HepG2 (cell line): ENCODE measurements around the gene TP53AIP1. TPM values are rescaled to one million over a fixed set of nuclear protein-coding genes. Genes with fewer than 3 reads are reported as not detected.

Experiments used
- ATAC-seq: fragments of 200-7000 bp; cut with Tn5 transposase; 3 replicates; pipeline ENCODE4 v1.9.1; 2020; ENCODE audit warnings: mild to moderate bottlenecking, moderate library complexity
- BruUV-seq: library from RNA; stranded (reverse); fragments of 400-500 nt; replicated peaks from 2 replicates; lab custom pipeline; 2021; lab: Mats Ljungman, UMichigan
- CTCF ChIA-PET: fragments of 300-600 bp; formaldehyde crosslinking; extraction: SDS; loops from one replicate; lab custom pipeline; 2021; ENCODE audit warnings: low total read pairs, inconsistent platforms, low intra/inter-chr PET ratio; lab: Yijun Ruan, JAX
- POLR2A ChIA-PET: fragments of 350-600 bp; sonication (Branson Sonifier 250); formaldehyde crosslinking; loops from one replicate; lab custom pipeline; 2020; ENCODE audit warnings: antibody characterized with exemption, inconsistent platforms; lab: Yijun Ruan, JAX
- DNase-seq: peaks from one replicate; pipeline ENCODE4 v3.0.0-alpha.2; 2015; ENCODE audit warnings: low spot score
- FAIRE-seq: peaks from 3 replicates; lab custom pipeline; 2011; peaks lifted over from hg19 to GRCh38; lab: Jason Lieb, UNC
- H2AFZ ChIP-seq: one replicate; pipeline ENCODE4 v1.6.1; 2011; ENCODE audit warnings: low read length, inconsistent platforms
- H3K27ac ChIP-seq: fragments of 300-600 bp; 3 replicates; pipeline ENCODE4 v1.8.0; 2011; ENCODE audit warnings: mixed run types, mild to moderate bottlenecking, mixed read lengths, low read length, inconsistent platforms; ENCODE audit not compliant: insufficient read depth; ENCODE audit errors: extremely low read length
- H3K27me3 ChIP-seq, 2 experiments: fragments of 200-600 bp in 1 of 2; 2 replicates in 1 of 2; 3 replicates in 1 of 2; pipeline versions ENCODE4 v1.6.0 to v1.8.0; 2011; ENCODE audit warnings: low read length in 2 of 2, mild to moderate bottlenecking in 2 of 2, moderate library complexity in 2 of 2, inconsistent platforms in 1 of 2; ENCODE audit not compliant: insufficient read depth in 2 of 2, control insufficient read depth in 1 of 2
- H3K36me3 ChIP-seq, 2 experiments: fragments of 200-600 bp in 1 of 2; replicated peaks in 1 of 2; 2 replicates in 1 of 2; 3 replicates in 1 of 2; pipeline versions ENCODE4 v1.5.1 to v1.8.0; 2011; ENCODE audit warnings: low read length in 2 of 2, inconsistent platforms in 1 of 2; ENCODE audit not compliant: insufficient read depth in 2 of 2, control insufficient read depth in 1 of 2
- H3K4me1 ChIP-seq: 2 replicates; pipeline ENCODE4 v1.5.1; 2012; ENCODE audit warnings: low read length, inconsistent platforms; ENCODE audit not compliant: insufficient read depth
- H3K4me2 ChIP-seq: 2 replicates; pipeline ENCODE4 v1.6.0; 2011; ENCODE audit warnings: low read depth, low read length, inconsistent platforms
- H3K4me3 ChIP-seq, 3 experiments: fragments of 200-600 bp in 1 of 3; sonication (generic), shearing (Covaris generic) in 1 of 3; replicated peaks in 1 of 3; 2 replicates each; pipeline ENCODE4 v1.5.1; 2011 to 2016; ENCODE audit warnings: low read length in 3 of 3, inconsistent platforms in 2 of 3, low read depth in 2 of 3, mild to moderate bottlenecking in 2 of 3, control low read depth in 1 of 3, mixed read lengths in 1 of 3; ENCODE audit not compliant: insufficient read depth in 1 of 3
- H3K79me2 ChIP-seq: one replicate; pipeline ENCODE4 v1.6.1; 2011; ENCODE audit warnings: low read length, inconsistent platforms; ENCODE audit not compliant: insufficient read depth
- H3K9ac ChIP-seq: 2 replicates; pipeline ENCODE4 v1.6.0; 2011; ENCODE audit warnings: mild to moderate bottlenecking, low read depth, low read length, inconsistent platforms; ENCODE audit not compliant: insufficient read depth
- H3K9me3 ChIP-seq: 2 replicates; pipeline ENCODE4 v1.5.1; 2012; ENCODE audit warnings: mild to moderate bottlenecking, low read length
- H4K20me1 ChIP-seq: 2 replicates; pipeline ENCODE4 v1.6.0; 2011; ENCODE audit warnings: inconsistent platforms, mild to moderate bottlenecking, low read length, moderate library complexity; ENCODE audit not compliant: insufficient read depth
- CERS6 ChIP-seq: sonication (generic); formaldehyde crosslinking; IDR thresholded peaks from 2 replicates; pipeline ENCODE4 v1.5.0; 2020; ENCODE audit warnings: missing genetic modification reagents
- MAX ChIP-seq: IDR thresholded peaks from 2 replicates; pipeline ENCODE4 v1.6.1; 2012; ENCODE audit warnings: inconsistent platforms
- MXD1 ChIP-seq: sonication (generic); formaldehyde crosslinking; IDR thresholded peaks from 2 replicates; pipeline ENCODE4 v1.4.0; 2020; ENCODE audit warnings: mild to moderate bottlenecking, missing genetic modification reagents
- NBN ChIP-seq: fragments of 450-650 bp; conservative IDR thresholded peaks from 2 replicates; pipeline ENCODE4 v1.6.1; 2017
- NCOA5 ChIP-seq: sonication (generic); formaldehyde crosslinking; IDR thresholded peaks from 2 replicates; pipeline ENCODE4 v1.4.0; 2020; ENCODE audit warnings: missing genetic modification reagents
- XRCC5 ChIP-seq: fragments of 200-400 bp; formaldehyde crosslinking; optimal IDR thresholded peaks from 2 replicates; pipeline ENCODE3; 2017; ENCODE audit warnings: mild to moderate bottlenecking, low read length
- ZNF318 ChIP-seq: sonication (generic); formaldehyde crosslinking; IDR thresholded peaks from 2 replicates; pipeline ENCODE4 v1.4.0; 2020; ENCODE audit warnings: mild to moderate bottlenecking, missing genetic modification reagents
- ZNF333 ChIP-seq: sonication (generic); formaldehyde crosslinking; IDR thresholded peaks from 2 replicates; pipeline ENCODE4 v1.4.0; 2020; ENCODE audit warnings: mild to moderate bottlenecking, missing genetic modification reagents, borderline replicate concordance
- WGBS: methylation state at CpG from one replicate; pipeline ENCODE4 v1.1.6; 2017; ENCODE audit warnings: low lambda C conversion rate; 5-methylcytosine and 5-hydroxymethylcytosine counted together
- in situ Hi-C: cut with HindIII; loops from 2 replicates; pipeline ENCODE4 v1.10.0; 2017; ENCODE audit warnings: low pct_unique_long_range_greater_than_20kb; ENCODE audit not compliant: extremely low pct_ligation_motif_present
- intact Hi-C: fragments of 100-400 bp; cut with micrococcal nuclease; formaldehyde crosslinking; loops from one replicate; pipeline ENCODE4 v1.10.0; 2022; ENCODE audit not compliant: unreplicated experiment
- polyA plus RNA-seq, 8 experiments: library from polyadenylated mRNA; depleted of rRNA in 3 of 8; stranded (reverse) in 7 of 8; unstranded in 1 of 8; fragments of >200 nt; fragmentation: Illumina TruSeq in 4 of 8; extraction: Trizol in 4 of 8; gene quantifications; 2 replicates each; pipeline versions ENCODE4 v1.2.1 to v1.2.3, GENCODE V29; 2011 to 2016; ENCODE audit warnings: low read depth in 4 of 8, missing spikeins in 1 of 8, mixed read lengths in 1 of 8; ENCODE audit not compliant: insufficient read depth in 1 of 8
- total RNA-seq, 5 experiments: library from RNA; depleted of rRNA; stranded (reverse); fragments of >200 nt; fragmentation: Illumina TruSeq; extraction: Trizol; gene quantifications; 2 replicates each; pipeline ENCODE4 v1.2.3, GENCODE V29; 2016; ENCODE audit warnings: low read depth in 1 of 5
- TF ChIP-seq, protein P1 (sequence below): conservative IDR thresholded peaks from 2 replicates; pipeline ENCODE4 v1.6.1; 2018; ENCODE audit warnings: missing genetic modification reagents
- TF ChIP-seq, protein P2 (sequence below): sonication (generic); formaldehyde crosslinking; IDR thresholded peaks from 2 replicates; pipeline ENCODE4 v1.5.1; 2020; ENCODE audit warnings: mild to moderate bottlenecking, missing genetic modification reagents, moderate library complexity
- TF ChIP-seq, protein P3 (sequence below): IDR thresholded peaks from 2 replicates; pipeline ENCODE4 v1.6.1; 2016; ENCODE audit warnings: mild to moderate bottlenecking, missing biosample characterization, missing genetic modification reagents

The TP53AIP1 gene
- total and polyA plus RNA-seq, 2 of the 13 experiments (the other 11 are each of a cell fraction or from before 2014, with no cell fraction given), result 0.11 TPM; not detected in 1

DNA sequence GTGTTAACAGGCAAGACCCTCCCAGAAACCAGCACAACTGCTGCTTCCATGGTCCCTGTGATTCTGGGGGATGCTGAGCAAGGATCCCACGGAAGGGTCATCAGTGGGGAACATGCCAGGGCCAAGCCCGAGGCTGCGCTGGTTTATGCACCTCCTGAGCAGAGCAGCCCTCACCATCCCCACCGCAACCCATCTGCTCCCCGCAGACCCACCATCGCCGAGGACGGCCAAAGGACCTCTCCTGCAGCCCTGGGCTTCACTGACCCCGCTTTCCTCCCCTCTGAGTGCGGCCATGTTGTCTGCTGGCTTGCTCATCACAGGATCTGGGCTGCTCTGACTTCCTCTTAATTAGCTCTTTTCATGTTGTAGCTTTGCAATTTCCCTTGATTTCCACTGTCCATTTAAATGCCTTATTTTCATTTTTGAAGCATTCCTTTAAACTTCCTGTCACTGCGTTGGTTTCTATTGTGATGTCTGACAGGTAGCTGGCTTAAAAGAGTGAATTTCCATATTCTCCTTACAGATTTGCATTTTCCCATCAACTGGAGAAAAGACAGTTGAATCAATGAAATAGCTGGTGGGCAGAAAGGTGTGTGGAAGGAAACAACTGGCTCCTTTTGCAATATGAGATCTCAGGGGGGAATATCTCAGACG, 14.9 kb downstream of the TP53AIP1 start:
- in situ Hi-C loops (no loop called here), intact Hi-C loops (no loop called here)
- no peaks in the 10 kb centered on the region for H3K4me1 ChIP-seq
- H3K9ac ChIP-seq, result no peak overlapping the region
- POLR2A ChIA-PET, result no interaction called here
- H3K4me3 ChIP-seq, result no peak overlapping the region
- no TSS peak for BruUV-seq
- no peak overlapping the region for H3K4me2 ChIP-seq
- H3K27ac ChIP-seq, result no peak overlapping the region
- no peaks in the 10 kb centered on the region for H4K20me1 ChIP-seq
- H3K79me2 ChIP-seq, result no peaks in the 10 kb centered on the region
- WGBS, result 14% methylated on average over 7 of the region's 12 CpGs
- no peaks in the 10 kb centered on the region for H3K9me3 ChIP-seq
- no peak for FAIRE-seq
- no peak for DNase-seq
- ATAC-seq, result no peak
- CTCF ChIA-PET, result no interaction called here
- no peak overlapping the region for H2AFZ ChIP-seq
- H3K36me3 ChIP-seq, result no peaks in the 10 kb centered on the region
- peaks cover 1 to 37% of the 10 kb centered on the region in 2 experiments for H3K27me3 ChIP-seq
- TF ChIP-seq, protein P1, sequence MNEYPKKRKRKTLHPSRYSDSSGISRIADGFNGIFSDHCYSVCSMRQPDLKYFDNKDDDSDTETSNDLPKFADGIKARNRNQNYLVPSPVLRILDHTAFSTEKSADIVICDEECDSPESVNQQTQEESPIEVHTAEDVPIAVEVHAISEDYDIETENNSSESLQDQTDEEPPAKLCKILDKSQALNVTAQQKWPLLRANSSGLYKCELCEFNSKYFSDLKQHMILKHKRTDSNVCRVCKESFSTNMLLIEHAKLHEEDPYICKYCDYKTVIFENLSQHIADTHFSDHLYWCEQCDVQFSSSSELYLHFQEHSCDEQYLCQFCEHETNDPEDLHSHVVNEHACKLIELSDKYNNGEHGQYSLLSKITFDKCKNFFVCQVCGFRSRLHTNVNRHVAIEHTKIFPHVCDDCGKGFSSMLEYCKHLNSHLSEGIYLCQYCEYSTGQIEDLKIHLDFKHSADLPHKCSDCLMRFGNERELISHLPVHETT (CRISPR knock-in tag), result no peak
- TF ChIP-seq ZNF333 (CRISPR knock-in tag), result no peak
- TF ChIP-seq NCOA5 (CRISPR knock-in tag), result no peak
- no peak for TF ChIP-seq XRCC5
- TF ChIP-seq, protein P2, sequence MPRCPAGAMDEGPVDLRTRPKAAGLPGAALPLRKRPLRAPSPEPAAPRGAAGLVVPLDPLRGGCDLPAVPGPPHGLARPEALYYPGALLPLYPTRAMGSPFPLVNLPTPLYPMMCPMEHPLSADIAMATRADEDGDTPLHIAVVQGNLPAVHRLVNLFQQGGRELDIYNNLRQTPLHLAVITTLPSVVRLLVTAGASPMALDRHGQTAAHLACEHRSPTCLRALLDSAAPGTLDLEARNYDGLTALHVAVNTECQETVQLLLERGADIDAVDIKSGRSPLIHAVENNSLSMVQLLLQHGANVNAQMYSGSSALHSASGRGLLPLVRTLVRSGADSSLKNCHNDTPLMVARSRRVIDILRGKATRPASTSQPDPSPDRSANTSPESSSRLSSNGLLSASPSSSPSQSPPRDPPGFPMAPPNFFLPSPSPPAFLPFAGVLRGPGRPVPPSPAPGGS (CRISPR knock-in tag), result no peak
- no peak for TF ChIP-seq NBN
- TF ChIP-seq, protein P3, sequence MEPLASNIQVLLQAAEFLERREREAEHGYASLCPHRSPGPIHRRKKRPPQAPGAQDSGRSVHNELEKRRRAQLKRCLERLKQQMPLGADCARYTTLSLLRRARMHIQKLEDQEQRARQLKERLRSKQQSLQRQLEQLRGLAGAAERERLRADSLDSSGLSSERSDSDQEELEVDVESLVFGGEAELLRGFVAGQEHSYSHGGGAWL (CRISPR knock-in tag), result no peak
- no peak for TF ChIP-seq MXD1
- no peak for TF ChIP-seq ZNF318 (CRISPR knock-in tag)
- TF ChIP-seq CERS6 (CRISPR knock-in tag), result no peak
- no peak for TF ChIP-seq MAX
